ENCODE measurements around the gene SFTPD.

The SFTPD gene

GRCh38 chr10:79947083-79947415 is 1.9 kb downstream of the SFTPD start:
- no peak for DNase-seq (ENCODE audit: low read depth, low spot score)
- H3K4me3 ChIP-seq (ENCODE audit: low read length): no peak overlapping the region

DNA sequence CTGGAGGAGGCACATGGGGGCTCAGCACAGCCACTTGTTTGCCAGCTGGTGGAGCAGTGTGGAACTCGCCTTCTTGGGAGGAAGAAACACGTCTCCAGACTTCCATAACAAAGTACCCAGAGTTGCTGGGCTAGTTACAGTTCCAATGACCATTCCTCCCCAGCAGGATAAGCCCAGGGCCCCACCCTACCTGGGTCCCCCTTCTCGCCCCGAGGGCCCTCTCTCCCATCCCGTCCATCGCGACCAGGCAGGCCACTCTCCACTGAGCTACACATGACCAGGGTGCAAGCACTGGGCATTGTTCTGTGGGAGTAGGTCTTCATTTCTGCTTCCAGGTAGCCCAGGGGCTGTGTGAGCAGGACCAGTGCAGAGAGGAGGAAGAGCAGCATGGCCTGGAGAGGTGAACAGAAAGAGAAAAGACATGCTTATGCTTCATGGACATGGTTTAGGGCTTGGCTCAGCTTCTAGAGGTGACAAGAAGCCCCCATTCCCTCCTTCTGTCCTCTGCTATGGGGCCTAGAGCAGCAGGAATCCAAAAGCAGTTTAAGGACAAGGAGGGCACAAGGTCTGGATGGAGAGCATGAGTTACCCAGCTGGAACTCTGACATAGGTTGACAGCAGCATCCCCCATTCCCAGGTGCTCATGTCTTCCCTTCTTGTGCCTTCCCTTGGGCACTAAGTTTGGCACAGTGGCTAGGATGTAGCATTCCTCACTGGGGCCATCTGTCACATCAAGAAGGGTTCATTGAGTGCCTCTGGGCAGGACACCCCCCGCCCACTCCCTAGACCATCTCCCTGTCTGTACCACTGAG is 2.4 kb downstream of the SFTPD start:
- DNase-seq (ENCODE audit: low read depth, low spot score): no peak

DNA sequence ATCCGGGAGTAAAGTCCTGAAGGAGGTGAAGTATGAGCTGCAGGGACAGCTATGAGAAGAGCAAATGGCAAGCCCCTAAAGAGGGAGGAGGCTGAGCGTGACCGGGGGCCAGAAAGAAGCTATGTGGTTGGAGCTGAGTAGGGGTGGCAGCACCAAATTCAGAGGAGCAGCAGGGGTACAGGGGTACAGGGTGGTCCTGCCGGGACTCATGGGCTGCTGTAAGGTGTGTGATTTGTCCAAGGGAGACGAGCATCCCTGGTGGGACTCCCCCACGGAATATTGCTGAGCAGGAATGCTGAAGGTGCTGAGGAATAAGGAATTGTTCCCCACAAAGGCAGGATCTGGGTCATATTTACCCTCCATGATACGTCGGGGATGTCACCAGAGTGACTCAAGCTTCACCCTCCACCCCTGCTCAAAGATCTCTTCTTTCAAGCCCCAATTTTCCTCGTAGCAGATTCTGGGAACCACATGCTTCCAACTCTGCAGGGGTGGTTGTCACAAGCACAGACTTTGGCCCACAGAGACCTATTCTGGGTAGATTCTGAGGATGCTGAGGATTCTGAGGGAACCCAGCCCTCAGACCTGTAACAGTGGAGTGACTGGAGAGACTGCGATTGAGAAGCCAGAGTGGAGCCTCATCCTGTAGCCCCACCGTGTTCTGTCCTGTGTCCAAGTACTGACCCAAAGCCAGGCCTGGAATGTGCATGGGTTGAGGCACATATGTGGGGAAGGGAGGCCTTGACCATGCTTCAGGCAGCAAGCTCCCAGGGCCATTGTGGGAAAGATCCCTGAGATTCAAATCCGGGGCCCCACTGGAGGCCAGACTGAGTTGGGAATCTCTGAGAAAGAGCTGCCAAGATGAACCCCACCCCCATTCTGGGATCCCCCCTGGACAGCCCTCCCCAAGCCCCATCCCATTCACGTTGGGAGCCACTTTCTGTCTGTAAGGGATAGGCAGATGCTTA is 4.2 kb downstream of the SFTPD start:
- no peak overlapping the region for H3K4me3 ChIP-seq (ENCODE audit: low read length)
- DNase-seq (ENCODE audit: low read depth, low spot score): no peak

More for the DNA sequence above, 2.4 kb downstream of the SFTPD start:
- H3K4me3 ChIP-seq (ENCODE audit: low read length): no peak overlapping the region

- no peak for DNase-seq (ENCODE audit: low read depth, low spot score)
- no peak overlapping the region for H3K4me3 ChIP-seq (ENCODE audit: low read length)
These were observed 5.0 kb downstream of the SFTPD start for GRCh38 chr10:79943871-79944270.

GRCh38 chr10:79942261-79943185 is 6.4 kb downstream of the SFTPD start:
- no peak overlapping the region for H3K4me3 ChIP-seq (ENCODE audit: low read length)
- DNase-seq (ENCODE audit: low read depth, low spot score): no peak

DNA sequence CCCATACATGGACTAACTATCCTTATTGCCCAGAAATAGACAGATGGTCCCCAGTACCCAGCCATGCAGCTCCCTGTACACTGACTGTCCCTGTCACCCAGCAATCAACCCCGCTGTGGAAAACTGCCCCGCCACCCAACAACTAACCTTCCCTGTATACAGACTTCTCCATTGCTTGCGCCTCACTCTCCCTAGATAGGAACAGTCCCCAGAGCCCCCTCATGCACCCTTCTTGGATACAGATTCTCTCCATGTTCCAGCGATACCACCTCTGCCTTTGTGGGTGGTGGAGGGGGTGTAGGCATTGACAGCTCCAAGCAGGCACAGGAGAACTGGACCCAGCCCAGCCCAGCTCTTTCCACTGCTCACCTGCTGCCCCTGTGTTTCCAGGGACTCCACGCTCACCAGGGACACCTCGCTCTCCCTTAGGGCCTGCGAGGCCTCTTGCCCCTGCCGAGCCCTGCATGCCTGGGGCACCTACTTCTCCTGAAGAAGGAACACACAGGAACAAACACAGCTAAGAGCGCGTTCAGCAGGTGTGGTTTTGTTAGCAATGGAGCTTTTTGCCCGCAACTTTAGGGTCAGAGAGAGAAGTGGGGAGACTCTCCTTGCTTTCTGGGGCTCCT is 7.2 kb downstream of the SFTPD start:
- no peak for DNase-seq (ENCODE audit: low read depth, low spot score)
- no peak overlapping the region for H3K4me3 ChIP-seq (ENCODE audit: low read length)

DNA sequence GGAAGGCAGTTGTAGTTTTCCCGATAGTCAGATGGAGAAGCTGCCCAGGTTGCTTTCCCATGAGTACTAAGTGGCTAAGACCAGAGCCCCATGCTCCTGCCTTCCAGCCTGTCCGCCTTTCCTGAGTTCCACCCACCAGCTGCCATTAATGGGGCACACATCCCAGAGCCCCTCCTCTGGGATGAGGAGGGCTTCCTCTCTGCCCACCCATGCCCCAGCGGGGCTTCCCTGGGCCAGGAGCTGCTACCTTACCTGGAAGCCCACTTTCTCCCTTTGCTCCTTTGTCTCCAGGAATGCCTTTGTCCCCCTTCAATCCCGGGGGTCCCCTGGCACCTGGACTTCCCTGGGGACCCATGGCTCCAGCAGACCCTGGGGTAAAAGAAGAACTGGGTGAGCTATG is 7.8 kb downstream of the SFTPD start:
- H3K4me3 ChIP-seq (ENCODE audit: low read length): no peak overlapping the region

GRCh38 chr10:79940431-79940830 is 8.5 kb downstream of the SFTPD start:
- no peak overlapping the region for H3K4me3 ChIP-seq (ENCODE audit: low read length)
- no peak for DNase-seq (ENCODE audit: low read depth, low spot score)

More for the DNA sequence above, 7.8 kb downstream of the SFTPD start:
- no peak for DNase-seq (ENCODE audit: low read depth, low spot score)

DNA sequence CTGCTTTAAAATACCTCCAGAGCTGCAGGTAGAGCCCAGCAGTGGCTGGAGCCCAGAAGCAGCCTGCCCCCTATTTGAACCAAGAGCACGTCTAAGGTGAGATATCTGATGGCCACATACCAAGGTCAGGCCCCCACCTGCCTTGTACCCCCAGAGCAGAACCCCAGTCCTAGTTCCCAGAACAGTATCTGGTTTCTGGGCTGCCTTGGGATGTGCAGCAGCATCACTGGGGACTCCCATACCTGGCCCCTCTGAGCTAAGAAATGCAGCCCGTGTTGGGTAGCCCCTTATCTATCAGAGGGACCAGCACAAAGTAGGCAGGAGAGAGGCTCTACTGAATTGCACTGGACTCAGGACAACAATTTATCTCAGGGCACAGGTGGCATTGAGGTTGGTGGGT is 8.9 kb downstream of the SFTPD start:
- DNase-seq (ENCODE audit: low read depth, low spot score): no peak
- H3K4me3 ChIP-seq (ENCODE audit: low read length): no peak overlapping the region

DNA sequence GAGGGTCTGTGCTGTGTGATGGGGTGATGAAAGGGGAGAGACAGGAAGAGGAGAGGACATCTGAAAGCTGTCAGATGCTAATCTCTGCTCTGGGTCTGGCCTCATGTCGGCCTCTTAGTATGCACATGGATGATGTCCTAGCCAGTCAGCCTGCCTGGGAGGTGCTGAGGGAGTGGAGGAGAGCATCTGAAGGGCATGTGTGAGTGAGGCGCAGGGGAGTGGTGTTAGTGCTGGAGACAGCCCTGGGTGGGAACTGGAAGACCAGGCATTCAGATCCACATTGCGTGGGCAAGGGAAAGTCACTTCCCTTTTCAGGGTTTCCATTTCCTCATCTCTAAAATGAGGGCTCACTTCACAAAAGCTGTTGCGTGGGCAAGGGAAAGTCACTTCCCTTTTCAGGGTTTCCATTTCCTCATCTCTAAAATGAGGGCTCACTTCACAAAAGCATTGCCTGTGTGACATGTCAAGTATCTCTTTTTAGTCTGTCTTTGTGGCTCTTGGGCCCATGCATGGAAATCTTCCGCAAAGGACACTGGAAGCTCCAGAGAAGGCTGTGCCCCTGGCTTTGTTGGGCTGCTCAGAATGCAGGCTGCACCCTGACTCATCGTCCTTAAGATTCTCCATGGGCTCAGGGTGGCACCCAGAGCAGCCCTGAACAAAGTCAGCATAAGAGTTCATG is 10.0 kb downstream of the SFTPD start:
- no peak overlapping the region for H3K4me3 ChIP-seq (ENCODE audit: low read length)
- no peak for DNase-seq (ENCODE audit: low read depth, low spot score)

DNA sequence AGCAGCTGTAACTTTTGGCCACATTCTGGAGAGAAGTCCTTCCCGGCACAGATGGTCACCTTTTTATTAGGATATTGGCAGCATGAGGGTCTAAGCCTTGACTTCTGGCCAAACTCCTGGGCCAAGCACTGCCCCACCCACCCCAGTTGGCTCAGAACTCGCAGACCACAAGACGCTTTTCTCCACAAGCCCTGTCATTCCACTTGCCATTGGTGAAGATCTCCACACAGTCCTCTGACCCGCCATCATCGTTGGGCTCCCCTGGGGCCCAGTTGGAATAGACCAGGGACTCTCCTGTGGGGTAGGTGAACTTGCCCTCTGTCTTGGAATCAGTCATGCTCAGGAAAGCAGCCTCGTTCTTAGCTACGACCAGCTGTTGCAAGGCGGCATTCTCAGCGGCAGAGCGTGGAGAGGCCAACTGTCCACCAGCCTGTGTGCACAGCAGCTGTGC is 11.2 kb downstream of the SFTPD start:
- no peak for DNase-seq (ENCODE audit: low read depth, low spot score)
- no peak overlapping the region for H3K4me3 ChIP-seq (ENCODE audit: low read length)

GRCh38 chr10:79936625-79937615 is 12.0 kb downstream of the SFTPD start:
- no peak overlapping the region for H3K4me3 ChIP-seq (ENCODE audit: low read length)
- DNase-seq (ENCODE audit: low read depth, low spot score): no peak

GRCh38 chr10:79933961-79934360 is 14.9 kb downstream of the SFTPD start:
- DNase-seq (ENCODE audit: low read depth, low spot score): no peak
- H3K4me3 ChIP-seq (ENCODE audit: low read length): no peak overlapping the region

DNA sequence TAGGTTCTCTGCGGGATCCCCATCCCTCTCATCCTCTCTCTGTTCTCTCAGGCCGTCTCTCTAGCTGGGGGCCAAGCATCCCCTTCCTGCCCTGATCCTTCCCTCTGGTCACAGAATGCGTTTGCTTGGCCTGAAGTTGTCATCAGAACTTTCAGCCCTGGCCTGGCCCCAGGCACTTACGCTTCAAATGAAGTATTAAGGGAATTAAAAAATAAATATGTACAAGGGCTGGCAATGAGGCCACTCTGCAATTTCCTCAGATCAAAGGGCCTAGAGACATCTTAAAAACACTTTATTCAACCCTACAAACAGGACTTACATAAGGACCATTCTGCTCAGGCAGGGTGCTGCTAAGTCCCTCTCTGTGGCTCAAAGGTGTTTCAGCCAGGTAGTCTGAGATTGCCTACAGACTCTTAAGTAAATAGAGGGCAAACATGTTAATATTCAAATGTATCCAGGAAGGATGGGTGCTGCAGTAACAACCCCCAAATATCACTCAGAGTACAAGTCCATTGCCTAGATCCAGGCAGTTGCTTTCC is 16.0 kb downstream of the SFTPD start:
- H3K4me3 ChIP-seq (ENCODE audit: low read length): no peak overlapping the region
- no peak for DNase-seq (ENCODE audit: low read depth, low spot score)

GRCh38 chr10:79932307-79932706 is 16.6 kb downstream of the SFTPD start:
- no peak for DNase-seq (ENCODE audit: low read depth, low spot score)
- H3K4me3 ChIP-seq (ENCODE audit: low read length): no peak overlapping the region

DNA sequence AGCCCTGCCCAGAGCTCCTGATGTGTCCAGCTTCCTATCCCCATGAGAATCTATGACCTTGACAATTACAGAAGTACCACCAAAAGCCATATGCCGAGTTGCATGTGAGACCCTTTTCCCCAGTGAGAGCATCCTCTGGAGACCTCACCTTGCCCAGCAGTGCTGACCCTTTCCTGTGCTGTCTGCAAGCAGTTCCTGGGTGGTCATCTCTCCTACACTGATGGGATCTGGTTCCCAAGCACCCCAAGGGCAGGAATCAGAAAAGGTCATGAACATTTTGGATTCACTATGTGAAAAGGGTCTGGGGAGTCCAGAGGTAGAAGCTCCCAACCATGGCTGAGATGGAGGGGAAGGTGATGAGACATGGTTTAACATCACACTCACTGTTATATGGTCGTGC is 18.2 kb downstream of the SFTPD start:
- DNase-seq (ENCODE audit: low read depth, low spot score): no peak
- no peak overlapping the region for H3K4me3 ChIP-seq (ENCODE audit: low read length)

- H3K4me3 ChIP-seq (ENCODE audit: low read length): no peak overlapping the region
- no peak for DNase-seq (ENCODE audit: low read depth, low spot score)
These were observed 18.6 kb downstream of the SFTPD start for GRCh38 chr10:79930267-79930666.
